Measurements from ENCODE around the gene FIGNL1. TPM values are rescaled to one million over a fixed set of nuclear protein-coding genes. Genes with fewer than 3 reads are reported as not detected.

The FIGNL1 gene
- total RNA-seq, 1 experiment from 2014 or later = 14.5 TPM

GRCh38 chr7:50394315-50394714 is 55.8 kb downstream of the FIGNL1 start:
- Mint-ChIP-seq H3K27me3 (ENCODE audit: insufficient read depth, unreplicated experiment) (peaks cover 92% of the 10 kb centered on the region), H3K27ac (ENCODE audit: low read depth, unreplicated experiment) (no peak overlapping the region), H3K36me3 (ENCODE audit: insufficient read depth, unreplicated experiment) (no peaks in the 10 kb centered on the region), H3K9me3 (ENCODE audit: unreplicated experiment) (no peaks in the 10 kb centered on the region), H3K4me3 (ENCODE audit: unreplicated experiment) (no peak overlapping the region), H3K4me1 (ENCODE audit: insufficient read depth, unreplicated experiment) (no peaks in the 10 kb centered on the region)
- intact Hi-C loops (cut with micrococcal nuclease) = no loop called here
- no peak for DNase-seq (ENCODE audit: unreplicated experiment)
- ChIA-PET POLR2A (no interaction called here), CTCF (interaction anchor here (1.1 kb wide), 1 partner anchor 24 kb away, joined by 6 read pairs; no protein-coding TSS in a partner anchor)
- no TSS peak for BruUV-seq (replicated peaks)
- TF ChIP-seq CTCF (IDR thresholded peaks at IDR 0.05; ENCODE audit: unreplicated experiment) = no peak

Other genes starting within 250 kb of the FIGNL1 start
- gene IKZF1, start 145.6 kb downstream of the FIGNL1 start, total RNA-seq (2022) = not detected in 2 replicates
- gene DDC, start 115.1 kb upstream of the FIGNL1 start, total RNA-seq (2022) = 0.64 and 0.79 TPM in 2 replicates

Measured in MCF 10A (cell line).